IPS-NIHi7 (cell line): ENCODE data around the gene MC2R.

ENCODE experiments used
- DNase-seq: peaks from one replicate; pipeline ENCODE4 v3.0.0; 2012; ENCODE audit warnings: mixed read lengths; ENCODE audit errors: extremely low spot score

MC2R gene

GRCh38 chr18:13915391-13915790, at the start of gene MC2R:
Gene MC2R, minus strand, starts transcription at chr18:13915536. Its CDS starts 30,018 bp downstream, at chr18:13885518.
- no peak for DNase-seq

DNA sequence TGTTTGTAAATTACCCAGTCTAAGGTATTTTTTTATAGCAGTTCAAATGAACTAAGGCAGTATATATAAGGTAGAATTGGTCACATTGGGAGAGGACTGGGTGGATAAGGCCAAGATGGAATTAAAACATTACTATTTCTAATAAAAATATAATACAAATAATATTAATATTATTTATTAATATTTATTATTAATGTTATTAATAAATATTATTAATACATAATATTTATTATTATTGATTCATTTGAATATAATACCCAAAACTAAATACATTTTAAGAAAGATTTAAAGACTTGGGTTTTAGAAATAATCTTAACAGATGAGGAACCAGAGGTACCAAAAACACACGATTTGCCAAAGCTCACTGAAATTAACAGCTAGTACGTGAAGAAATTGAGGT, 30.5 kb upstream of the MC2R start:
- no peak for DNase-seq

DNA sequence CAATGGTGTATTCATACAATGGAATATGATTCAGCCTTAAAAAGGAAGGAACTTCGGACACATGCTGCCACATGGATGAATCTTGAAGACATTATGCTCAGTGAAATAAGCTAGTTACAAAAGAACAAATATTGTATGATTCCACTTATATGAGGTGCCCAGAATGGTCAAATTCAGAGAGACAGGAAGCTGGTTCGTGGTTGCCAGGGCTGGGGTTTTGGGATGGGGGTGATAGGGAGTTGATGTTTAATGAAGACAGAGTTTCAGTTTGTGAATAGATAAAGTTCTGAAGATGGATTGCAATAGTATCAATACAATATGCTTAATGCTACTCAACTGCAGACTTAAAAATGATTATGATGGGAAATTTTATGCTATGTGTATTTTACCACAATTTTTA, 28.0 kb upstream of the MC2R start:
- DNase-seq: no peak

DNA sequence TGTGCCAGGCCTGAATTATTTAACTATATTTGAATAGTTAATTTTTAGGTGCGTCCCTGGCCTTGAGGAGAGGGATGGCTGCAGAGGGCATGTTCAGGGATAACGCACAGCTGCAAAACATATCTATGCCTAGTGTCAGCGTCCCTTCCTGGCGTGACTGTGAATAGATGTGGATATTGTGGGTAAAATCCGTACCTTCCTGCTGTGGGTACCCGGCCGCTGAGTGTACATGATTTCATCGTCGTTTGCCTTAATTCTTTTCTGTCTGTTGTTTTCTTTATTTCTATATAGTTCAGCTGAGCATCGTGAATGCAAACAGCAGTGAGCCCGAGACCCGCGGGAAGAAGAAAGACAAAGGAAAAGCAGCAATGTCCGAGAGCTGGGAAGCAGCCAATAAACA, 25.0 kb upstream of the MC2R start:
- DNase-seq: no peak

DNA sequence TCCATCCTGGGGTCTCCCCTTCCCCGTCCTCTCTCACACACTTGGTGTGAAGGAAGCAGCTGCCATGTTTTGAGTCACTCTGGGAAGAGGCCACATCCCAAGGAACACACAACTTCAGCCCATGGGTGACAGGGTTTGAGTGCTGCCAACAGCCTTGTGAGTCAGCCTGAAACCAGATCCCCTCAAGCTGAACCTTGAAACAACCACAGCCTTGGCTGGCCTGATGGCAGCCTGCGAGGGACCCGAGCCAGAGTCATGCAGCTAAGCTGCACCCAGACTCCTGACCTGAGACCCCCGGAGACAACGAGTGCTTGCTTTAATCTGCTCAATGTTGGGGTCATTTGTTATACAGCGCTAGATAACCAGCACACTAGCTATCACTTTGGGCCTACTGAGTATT, 19.3 kb upstream of the MC2R start:
- no peak for DNase-seq

- no peak for DNase-seq
These were observed 18.7 kb upstream of the MC2R start for GRCh38 chr18:13934058-13934457.

DNA sequence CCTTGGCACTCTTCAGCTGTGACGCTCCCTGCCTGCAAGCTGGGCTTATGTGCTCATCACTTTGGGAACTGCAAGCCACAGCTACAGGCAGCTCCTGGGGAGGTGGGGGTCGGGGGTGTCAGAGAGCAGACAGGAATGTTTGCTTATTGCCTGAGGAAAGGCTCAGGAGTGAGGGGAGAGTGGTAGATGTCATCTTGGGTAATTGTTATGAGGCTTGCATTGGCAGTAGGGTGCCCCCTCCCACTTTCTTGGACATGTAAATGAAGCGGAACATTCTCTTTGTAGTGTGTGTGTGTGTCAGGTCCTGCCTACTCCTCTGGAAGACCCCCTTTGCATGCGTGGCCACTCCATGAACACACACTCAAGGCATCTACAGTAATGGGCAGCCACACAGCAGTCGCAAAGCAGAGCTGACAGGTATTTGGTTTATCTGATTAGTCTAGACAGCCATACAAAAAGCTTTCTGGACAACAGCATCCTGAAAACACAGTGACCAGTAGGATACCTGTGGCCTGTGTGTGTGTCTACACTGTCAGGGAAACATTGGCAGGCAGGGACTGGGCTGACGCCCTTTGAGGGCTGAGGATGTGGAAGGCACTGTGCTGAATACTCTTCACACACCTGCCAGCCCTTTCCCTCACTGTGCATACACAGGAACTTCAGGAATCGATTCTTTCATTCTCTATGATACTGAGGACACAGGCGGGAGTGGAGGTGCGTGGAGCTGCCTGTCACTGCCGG, 17.1 kb upstream of the MC2R start:
- DNase-seq: peak; percentile 40

GRCh38 chr18:13930964-13931363, 15.6 kb upstream of the MC2R start:
- no peak for DNase-seq

- DNase-seq: no peak
These were observed 7.9 kb upstream of the MC2R start for GRCh38 chr18:13923221-13923620.

GRCh38 chr18:13918898-13919297, 3.6 kb upstream of the MC2R start:
- no peak for DNase-seq

DNA sequence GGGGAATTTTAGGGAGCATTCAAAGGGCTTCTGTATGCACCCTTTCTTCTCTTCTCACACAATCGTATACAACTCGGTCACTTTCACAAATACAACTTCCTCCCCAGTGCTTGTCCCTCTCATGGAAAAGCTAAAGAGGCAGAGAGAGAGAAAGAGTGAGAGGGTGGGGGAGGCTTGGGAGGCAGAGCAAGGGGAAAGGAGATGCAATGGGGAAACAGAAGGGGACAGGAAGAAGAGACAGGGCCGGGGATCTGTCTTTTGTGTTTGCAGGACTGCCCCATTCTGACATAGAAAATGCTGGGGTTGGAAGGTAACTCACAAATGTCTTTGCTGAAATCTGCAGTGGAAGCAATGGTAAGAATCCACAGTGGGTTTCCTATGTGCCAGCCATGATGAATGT, 2.1 kb upstream of the MC2R start:
- DNase-seq: no peak

DNA sequence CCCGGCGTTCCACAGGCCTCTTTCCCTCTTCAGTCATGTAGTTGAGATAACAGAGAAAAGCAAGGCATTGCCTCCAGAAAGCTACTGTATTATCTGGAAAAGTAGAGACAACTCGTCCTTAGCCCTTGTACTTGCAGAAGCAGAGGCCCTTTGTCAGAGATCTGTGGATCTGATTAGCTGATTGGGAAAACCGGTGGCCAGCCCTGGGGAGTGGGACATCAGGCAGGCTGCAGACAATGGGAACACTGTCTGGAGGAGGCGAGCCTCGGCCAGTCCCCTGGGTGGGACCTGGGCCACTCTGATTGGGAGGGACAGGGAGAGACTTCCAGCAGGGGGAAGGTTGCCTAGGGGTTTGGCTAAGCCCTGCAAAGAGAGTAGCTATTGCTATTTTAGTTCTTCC, 1.2 kb upstream of the MC2R start:
- DNase-seq: peak; percentile 30

- DNase-seq: no peak
These were observed 677 bp upstream of the MC2R start for GRCh38 chr18:13915995-13916431.

DNA sequence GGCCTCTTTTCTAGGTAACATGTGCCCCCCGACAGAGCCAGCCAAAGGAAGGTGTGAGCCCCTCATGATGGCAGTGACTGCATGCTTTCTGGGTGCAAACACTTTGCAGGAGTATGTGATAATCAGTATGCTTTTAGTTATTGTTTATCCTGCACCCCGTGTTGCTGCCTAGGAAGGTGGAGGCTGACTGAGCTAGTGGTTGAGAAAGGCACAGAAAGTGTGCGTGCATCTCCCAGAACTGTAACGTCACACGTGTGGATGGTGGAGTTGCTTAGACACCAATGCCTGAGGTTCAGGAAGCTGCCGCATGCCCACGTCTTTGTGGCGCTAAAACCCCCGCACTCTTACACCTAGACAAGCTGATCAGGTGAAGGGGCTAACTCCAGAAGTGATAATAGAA, 580 bp downstream of the MC2R start:
- no peak for DNase-seq

DNA sequence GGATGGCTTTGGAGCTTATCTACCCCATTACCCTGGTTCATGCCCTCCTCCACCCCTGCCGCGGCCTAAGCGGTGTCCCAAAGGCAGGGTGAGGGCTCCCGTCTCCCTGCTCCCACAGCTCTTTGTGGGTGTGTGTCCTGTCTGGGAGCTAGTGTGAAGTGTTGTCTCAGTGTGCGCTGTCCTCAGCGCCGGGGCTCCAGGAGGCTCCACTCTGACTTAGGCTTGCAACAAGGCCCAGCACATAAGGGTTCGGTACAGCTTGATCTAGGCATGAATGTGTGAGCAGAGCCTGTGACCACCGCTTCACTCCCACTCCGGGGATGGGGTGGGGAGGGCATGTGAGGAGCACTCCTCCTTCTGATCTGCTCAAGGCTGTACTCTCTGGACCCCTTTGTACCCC, 1.2 kb downstream of the MC2R start:
- DNase-seq: no peak

- no peak for DNase-seq
These were observed 2.1 kb downstream of the MC2R start for GRCh38 chr18:13913205-13913604.

GRCh38 chr18:13912601-13913000, 2.7 kb downstream of the MC2R start:
- DNase-seq: no peak

GRCh38 chr18:13910986-13911385, 4.3 kb downstream of the MC2R start:
- DNase-seq: no peak

DNA sequence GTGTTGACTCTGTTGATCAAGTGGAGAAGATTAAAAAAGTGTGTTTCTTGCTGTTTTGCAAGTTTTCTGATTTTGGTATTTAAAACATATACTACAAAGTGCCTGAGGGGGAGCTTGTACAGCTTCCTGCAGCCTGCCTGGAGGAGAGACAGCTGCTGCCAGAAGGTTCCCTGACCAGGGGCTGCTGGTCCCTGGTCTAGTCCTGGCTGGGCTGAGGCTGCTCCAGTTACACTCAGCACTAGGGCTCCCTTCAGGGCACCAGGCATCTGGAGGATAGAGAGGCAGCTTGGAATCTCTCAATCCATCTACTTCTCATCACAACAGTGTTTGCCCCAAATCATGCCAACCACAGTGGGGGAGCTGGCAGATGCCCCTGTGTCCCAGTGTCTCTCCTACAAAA, 4.8 kb downstream of the MC2R start:
- no peak for DNase-seq

DNA sequence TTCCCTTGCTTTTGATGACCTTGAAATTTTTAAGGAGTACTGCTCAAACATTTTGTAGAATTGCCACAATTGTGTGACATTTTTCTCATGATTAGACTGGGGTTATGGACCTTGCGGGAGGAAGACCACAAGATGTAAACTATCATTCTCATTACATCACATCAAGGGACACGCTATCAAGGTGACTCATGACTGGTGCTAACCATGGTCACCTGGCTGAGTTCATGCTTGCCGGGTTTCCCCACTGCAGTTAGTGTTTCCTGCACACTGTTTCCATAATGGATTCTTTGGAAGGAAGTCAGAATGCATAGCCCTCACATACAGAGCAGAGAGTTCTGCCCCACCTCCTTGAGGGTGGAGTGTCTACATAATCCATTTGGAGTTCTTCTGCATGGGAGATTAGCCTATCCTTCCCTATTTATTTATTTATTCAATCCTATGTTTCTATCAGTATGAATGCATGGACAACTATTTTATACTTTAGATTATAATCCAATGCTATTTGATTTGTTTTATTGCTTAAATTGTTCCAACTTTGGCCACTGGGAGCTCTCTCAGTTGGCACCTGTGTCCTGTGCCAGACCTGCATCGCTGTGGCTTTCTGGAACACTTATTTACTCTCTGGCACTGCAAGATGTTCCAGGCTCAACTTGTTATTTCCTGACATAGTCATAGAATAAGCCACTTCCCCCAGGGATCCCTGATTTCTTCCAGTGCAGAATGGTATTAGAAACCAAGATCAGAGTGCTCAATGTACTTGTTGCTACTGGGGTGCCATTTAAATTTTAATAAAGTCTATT, 6.0 kb downstream of the MC2R start:
- DNase-seq: no peak

DNA sequence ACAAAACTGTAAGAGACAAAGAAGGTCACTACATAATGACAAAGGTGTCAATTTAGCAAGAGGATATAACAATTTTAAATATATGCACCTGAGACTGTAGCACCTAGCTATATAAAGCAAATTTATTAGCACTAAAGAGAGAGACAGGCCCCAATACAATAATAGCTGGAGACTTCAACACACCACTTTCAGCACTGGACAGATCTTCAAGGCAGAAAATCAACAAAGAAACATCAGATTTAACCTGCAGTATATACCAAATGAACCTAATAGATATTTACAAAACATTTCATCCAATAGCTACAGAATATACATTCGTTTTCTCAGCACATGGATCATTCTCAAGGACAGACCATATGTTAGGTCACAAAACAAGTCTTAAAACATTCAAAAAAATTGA, 14.7 kb downstream of the MC2R start:
- no peak for DNase-seq

GRCh38 chr18:13895505-13896033, 19.8 kb downstream of the MC2R start:
- no peak for DNase-seq

DNA sequence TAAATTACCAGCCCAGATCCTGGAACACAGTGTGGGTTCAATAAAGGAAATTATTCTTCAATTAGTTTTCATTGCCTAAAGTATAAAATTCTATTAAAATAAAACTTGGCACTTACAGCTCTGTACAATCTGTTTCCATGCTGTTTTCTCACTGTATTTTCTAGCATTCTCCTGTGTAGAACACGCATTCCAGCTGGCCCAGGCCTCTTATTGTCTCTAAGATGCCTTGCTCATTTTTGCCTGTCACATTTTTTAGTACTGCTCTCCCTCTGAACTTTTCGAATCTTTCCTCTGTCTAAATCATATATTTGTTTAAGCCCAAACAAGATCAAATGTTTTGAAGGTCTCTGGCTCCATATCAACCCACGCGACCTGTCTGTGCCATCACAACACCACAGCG, 20.8 kb downstream of the MC2R start:
- no peak for DNase-seq
